Coronary artery (tissue), 2 donors: ENCODE results near the gene CTDSP1.

Source experiments
- DNase-seq: peaks from one replicate; pipeline ENCODE4 v3.0.0-alpha.2; 2017; ENCODE audit warnings: low spot score
- H3K27ac ChIP-seq, 2 donors: fragments of 200-600 bp; sonication (generic); one replicate each; pipeline ENCODE4 v1.5.1; 2016 to 2019
- H3K4me3 ChIP-seq: fragments of 200-600 bp; sonication (generic); 2 replicates; pipeline ENCODE4 v1.5.1; 2016; ENCODE audit warnings: mild to moderate bottlenecking, moderate library complexity
- CTCF ChIP-seq: fragments of 200-600 bp; sonication (generic); IDR thresholded peaks from one replicate; pipeline ENCODE4 v1.5.1; 2019; ENCODE audit warnings: antibody characterized with exemption

The CTDSP1 gene

GRCh38 chr2:218382785-218383184 is 16.9 kb upstream of the CTDSP1 start:
- peak; percentile 73 for DNase-seq
- Histone ChIP-seq H3K27ac (peak overlapping the region in 1 of 2 donors; percentile 79), H3K4me3 (peak overlapping the region; percentile 55)
- TF ChIP-seq CTCF, result no peak

GRCh38 chr2:218383892-218384519 is 15.7 kb upstream of the CTDSP1 start:
- DNase-seq, result no peak
- Histone ChIP-seq H3K27ac (peak overlapping the region in 1 of 2 donors; percentile 25), H3K4me3 (peak overlapping the region; percentile 55)
- TF ChIP-seq CTCF, result no peak

- H3K4me3 ChIP-seq, result no peak overlapping the region
- H3K27ac ChIP-seq, result no peak overlapping the region
- no peak for DNase-seq
- TF ChIP-seq CTCF, result no peak
Measured at GRCh38 chr2:218384975-218385374, 14.7 kb upstream of the CTDSP1 start.

GRCh38 chr2:218386505-218387368 is 12.9 kb upstream of the CTDSP1 start:
- Histone ChIP-seq H3K27ac (no peak overlapping the region), H3K4me3 (peak overlapping the region; percentile 66)
- no peak for TF ChIP-seq CTCF
- DNase-seq, result peak; percentile 73

- H3K4me3 ChIP-seq, result peak overlapping the region; percentile 66
- DNase-seq, result peak; percentile 74
- peak overlapping the region in 1 of 2 donors; percentile 30 for H3K27ac ChIP-seq
- TF ChIP-seq CTCF, result no peak
Measured at GRCh38 chr2:218387369-218388194, 12.1 kb upstream of the CTDSP1 start.

GRCh38 chr2:218389333-218390150 is 10.1 kb upstream of the CTDSP1 start:
- H3K4me3 ChIP-seq, result no peak overlapping the region
- TF ChIP-seq CTCF, result no peak
- no peak overlapping the region for H3K27ac ChIP-seq
- no peak for DNase-seq
